GM12878 (cell line): Measurements from ENCODE around the gene PAX1. TPM values are rescaled to one million over a fixed set of nuclear protein-coding genes. Genes with fewer than 3 reads are reported as not detected.

ENCODE experiments used
- ATAC-seq: fragments of 200-7000 bp; cut with Tn5 transposase; 3 replicates; pipeline ENCODE4 v1.9.1; 2020; ENCODE audit warnings: mild to moderate bottlenecking, moderate library complexity
- BruUV-seq: library from RNA; stranded (reverse); fragments of 400-500 nt; replicated peaks from 2 replicates; lab custom pipeline; 2021; lab: Mats Ljungman, UMichigan
- CTCF ChIA-PET: fragments of 300-600 bp; sonication (Branson Sonifier 250); formaldehyde crosslinking; extraction: SDS; loops from one replicate; lab custom pipeline; 2021; ENCODE audit warnings: inconsistent platforms; lab: Yijun Ruan, JAX
- POLR2A ChIA-PET: fragments of 350-600 bp; formaldehyde crosslinking; extraction: SDS; loops from one replicate; lab custom pipeline; 2021; ENCODE audit warnings: inconsistent platforms; lab: Charles Lee
- RAD21 ChIA-PET: fragments of 300-600 bp; sonication (Branson Sonifier 250); formaldehyde crosslinking; loops from one replicate; lab custom pipeline; 2023; ENCODE audit warnings: antibody characterized with exemption; ENCODE audit not compliant: unreplicated experiment; lab: Charles Lee
- SMC1A ChIA-PET: fragments of 300-600 bp; sonication (Branson Sonifier 250); formaldehyde crosslinking; loops from one replicate; lab custom pipeline; 2023; ENCODE audit not compliant: unreplicated experiment, uncharacterized antibody; lab: Charles Lee
- DNase-seq: peaks from one replicate; pipeline ENCODE4 v3.0.0-alpha.2; 2011; ENCODE audit warnings: low read depth, low spot score
- FAIRE-seq: peaks from 3 replicates; lab custom pipeline; 2011; peaks lifted over from hg19 to GRCh38; lab: Jason Lieb, UNC
- H2AFZ ChIP-seq: 2 replicates; pipeline ENCODE4 v1.6.0; 2011; ENCODE audit warnings: low read depth, low read length, control low read depth; ENCODE audit not compliant: control insufficient read depth
- H3K27ac ChIP-seq: 2 replicates; pipeline ENCODE4 v1.5.1; 2011; ENCODE audit warnings: control low read depth; ENCODE audit not compliant: control insufficient read depth, insufficient read depth
- H3K27me3 ChIP-seq, 2 experiments: replicated peaks in 1 of 2; 2 replicates each; pipeline versions ENCODE4 v1.6.0 to v1.6.1; 2011; ENCODE audit warnings: low read length in 1 of 2; ENCODE audit not compliant: control insufficient read depth in 2 of 2, insufficient read depth in 2 of 2
- H3K36me3 ChIP-seq, 2 experiments: 2 replicates each; pipeline ENCODE4 v1.5.1; 2011; ENCODE audit warnings: low read length in 1 of 2; ENCODE audit not compliant: control insufficient read depth in 2 of 2, insufficient read depth in 2 of 2
- H3K4me1 ChIP-seq: 2 replicates; pipeline ENCODE4 v1.6.1; 2011; ENCODE audit warnings: mild to moderate bottlenecking, low read length, moderate library complexity, mixed read lengths; ENCODE audit not compliant: control insufficient read depth, insufficient read depth
- H3K4me2 ChIP-seq: 2 replicates; pipeline ENCODE4 v1.6.0; 2011; ENCODE audit warnings: control low read depth; ENCODE audit not compliant: control insufficient read depth, insufficient read depth
- H3K4me3 ChIP-seq: fragments of 200-600 bp; sonication (generic); 2 replicates; pipeline ENCODE4 v1.5.1; 2016
- H3K79me2 ChIP-seq: 2 replicates; pipeline ENCODE4 v1.6.0; 2011; ENCODE audit warnings: low read length; ENCODE audit not compliant: control insufficient read depth, insufficient read depth
- H3K9ac ChIP-seq: 2 replicates; pipeline ENCODE4 v1.8.0; 2011; ENCODE audit warnings: low read length, control low read depth, mixed read lengths; ENCODE audit not compliant: control insufficient read depth, insufficient read depth
- H3K9me3 ChIP-seq: replicated peaks from 3 replicates; pipeline ENCODE4 v1.5.1; 2011; ENCODE audit warnings: mild to moderate bottlenecking, low read length; ENCODE audit not compliant: control insufficient read depth, insufficient read depth
- H4K20me1 ChIP-seq: 2 replicates; pipeline ENCODE4 v1.6.0; 2011; ENCODE audit not compliant: control insufficient read depth, insufficient read depth
- BCLAF1 ChIP-seq: fragments of 450-650 bp; IDR thresholded peaks from 2 replicates; pipeline ENCODE4 v1.6.1; 2017; ENCODE audit warnings: antibody characterized with exemption, mild to moderate bottlenecking, moderate library complexity
- FOS ChIP-seq: IDR thresholded peaks from 3 replicates; pipeline ENCODE4 v1.6.1; 2011; ENCODE audit warnings: borderline replicate concordance; ENCODE audit not compliant: insufficient read length; ENCODE audit errors: extremely low read depth
- HDGF ChIP-seq: fragments of 450-650 bp; IDR thresholded peaks from 2 replicates; pipeline ENCODE4 v1.6.1; 2016; ENCODE audit warnings: antibody characterized with exemption
- IRF3 ChIP-seq: fragments of 450-650 bp; IDR thresholded peaks from 2 replicates; pipeline ENCODE4 v1.6.1; 2014; ENCODE audit warnings: mild to moderate bottlenecking
- MEF2A ChIP-seq: IDR thresholded peaks from 2 replicates; pipeline ENCODE4 v1.6.1; 2011; ENCODE audit warnings: low read depth, mild to moderate bottlenecking, low read length, moderate library complexity; ENCODE audit not compliant: insufficient read depth
- POU2F2 ChIP-seq: IDR thresholded peaks from 3 replicates; pipeline ENCODE4 v1.6.1; 2011; ENCODE audit warnings: low read depth, mild to moderate bottlenecking, low read length, borderline replicate concordance
- WGBS: methylation state at CpG from one replicate; pipeline ENCODE4 v1.1.6; 2016; ENCODE audit warnings: low lambda C conversion rate; ENCODE audit not compliant: insufficient replicate concordance, insufficient coverage; ENCODE audit errors: missing lambda C conversion rate; 5-methylcytosine and 5-hydroxymethylcytosine counted together
- in situ Hi-C: fragments of 300-500 bp; cut with MboI; formaldehyde crosslinking; loops from 9 replicates; pipeline ENCODE4 v1.14.3; 2018; ENCODE audit warnings: mixed read lengths
- intact Hi-C: fragments of 100-400 bp; cut with micrococcal nuclease; formaldehyde crosslinking; loops from one replicate; pipeline ENCODE4 v1.14.2; 2022; ENCODE audit not compliant: unreplicated experiment
- polyA plus RNA-seq, 11 experiments: library from polyadenylated mRNA; depleted of rRNA in 4 of 11; unstranded in 6 of 11; stranded (reverse) in 5 of 11; fragments of >200 nt; fragmentation: Nextera tagmentation in 4 of 11; fragmentation: Illumina TruSeq in 1 of 11; extraction: Ambion mirVana in 4 of 11; extraction: Trizol in 1 of 11; gene quantifications; 1 replicate in 1 of 11; 2 replicates in 10 of 11; pipeline versions ENCODE4 v1.2.1 to v1.2.3, GENCODE V29; 2011 to 2016; ENCODE audit warnings: inconsistent platforms in 2 of 11, missing spikeins in 2 of 11, low read depth in 1 of 11
- total RNA-seq, 4 experiments: library from RNA; depleted of rRNA in 3 of 4; stranded (reverse); fragments of >200 nt in 3 of 4; fragmentation: Illumina TruSeq in 1 of 4; extraction: Trizol in 1 of 4; gene quantifications; 2 replicates each; pipeline versions ENCODE4 v1.2.1 to v1.2.3, GENCODE V29; 2013 to 2021

PAX1 gene
- total and polyA plus RNA-seq, 10 of the 15 experiments (the other 5 are each of a cell fraction or from before 2014, with no cell fraction given) = not detected

GRCh38 chr20:21656308-21657067 is 49.0 kb upstream of the PAX1 start:
- Histone ChIP-seq H3K79me2 (no peaks in the 10 kb centered on the region), H4K20me1 (no peaks in the 10 kb centered on the region), H3K4me3 (no peak overlapping the region), H3K4me2 (no peak overlapping the region), H3K27me3 (no peaks in the 10 kb centered on the region), H3K9me3 (no peaks in the 10 kb centered on the region), H3K9ac (no peak overlapping the region), H3K4me1 (no peaks in the 10 kb centered on the region), H3K36me3 (no peaks in the 10 kb centered on the region), H3K27ac (no peak overlapping the region), H2AFZ (no peak overlapping the region)
- FAIRE-seq = no peak
- SMC1A ChIA-PET = no interaction called here
- WGBS = 55% methylated on average over 7 of the region's 7 CpGs
- DNase-seq = no peak
- no TSS peak for BruUV-seq
- no peak for ATAC-seq
- intact Hi-C loops = no loop called here
- POLR2A ChIA-PET = no interaction called here
- CTCF ChIA-PET = no interaction called here
- RAD21 ChIA-PET = no interaction called here
- in situ Hi-C loops = no loop called here
- TF ChIP-seq MEF2A (no peak), HDGF (no peak), BCLAF1 (no peak), IRF3 (no peak), POU2F2 (no peak), FOS (no peak)
